Suprapubic skin (tissue), 4 donors: ENCODE data around the gene NRDE2.

Experiments used
- POLR2A ChIP-seq, 2 donors: fragments of 450-650 bp; IDR thresholded peaks; one replicate each; pipeline ENCODE4 v1.6.1; 2017; ENCODE audit warnings: antibody characterized with exemption in 2 of 2, mild to moderate bottlenecking in 2 of 2, moderate library complexity in 2 of 2
- POLR2AphosphoS5 ChIP-seq, 3 donors: sonication (generic); formaldehyde crosslinking; IDR thresholded peaks; one replicate each; pipeline ENCODE4 v1.6.1; 2017; ENCODE audit warnings: antibody characterized with exemption in 3 of 3
- TF ChIP-seq, protein P1 (sequence below), 2 donors: fragments of 200-600 bp in 1 of 2; fragments of 450-650 bp in 1 of 2; sonication (generic) in 1 of 2; IDR thresholded peaks; one replicate each; pipeline ENCODE4 v1.5.1; 2016 to 2019; ENCODE audit warnings: antibody characterized with exemption in 2 of 2, mild to moderate bottlenecking in 1 of 2, moderate library complexity in 1 of 2

DNA sequence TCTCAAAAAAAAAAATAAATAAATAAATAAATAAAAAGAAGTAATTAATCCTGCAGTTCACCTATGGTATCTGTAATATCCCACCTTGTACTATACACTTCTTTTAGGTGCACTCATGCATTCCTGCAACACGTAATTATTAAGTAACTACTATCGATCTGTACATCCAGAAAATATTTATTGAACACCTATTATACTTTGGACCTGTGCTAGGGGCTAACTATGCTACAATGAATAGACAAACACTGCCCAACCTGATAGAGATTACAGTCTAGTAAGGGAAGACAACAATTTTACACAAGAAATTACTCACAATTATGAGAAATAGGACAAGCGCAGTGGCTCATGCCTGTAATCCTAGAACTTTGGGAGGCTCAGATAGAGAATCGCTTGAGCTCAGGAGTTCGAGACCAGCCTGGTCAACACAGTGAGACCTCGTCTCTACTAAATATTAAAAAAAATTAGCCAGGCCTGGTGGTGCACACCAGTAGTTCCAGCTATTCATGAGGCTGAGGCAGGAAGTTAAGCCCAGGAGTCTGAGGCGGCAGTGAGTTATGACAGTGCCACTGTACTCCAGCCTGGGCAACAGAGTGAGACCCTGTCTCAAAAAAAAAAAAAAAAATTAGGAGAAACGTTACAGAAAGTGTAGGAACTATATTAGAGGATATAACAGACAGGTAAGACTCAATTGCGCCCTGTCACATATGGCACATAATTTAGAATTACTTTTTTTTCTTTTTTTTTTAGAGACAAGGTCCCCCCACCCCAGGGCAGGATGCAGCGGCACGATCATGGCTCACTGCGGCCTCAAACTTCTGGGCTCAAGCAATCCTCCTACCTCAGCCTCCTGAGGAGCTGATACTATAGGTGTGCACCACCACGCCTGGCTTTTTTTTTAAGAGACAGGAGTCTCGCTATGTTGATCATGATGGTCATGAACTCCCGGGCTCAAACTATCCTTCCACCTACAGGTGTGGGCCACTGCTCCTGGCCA is 1.2 kb downstream of the NRDE2 start:
- TF ChIP-seq, protein P1, sequence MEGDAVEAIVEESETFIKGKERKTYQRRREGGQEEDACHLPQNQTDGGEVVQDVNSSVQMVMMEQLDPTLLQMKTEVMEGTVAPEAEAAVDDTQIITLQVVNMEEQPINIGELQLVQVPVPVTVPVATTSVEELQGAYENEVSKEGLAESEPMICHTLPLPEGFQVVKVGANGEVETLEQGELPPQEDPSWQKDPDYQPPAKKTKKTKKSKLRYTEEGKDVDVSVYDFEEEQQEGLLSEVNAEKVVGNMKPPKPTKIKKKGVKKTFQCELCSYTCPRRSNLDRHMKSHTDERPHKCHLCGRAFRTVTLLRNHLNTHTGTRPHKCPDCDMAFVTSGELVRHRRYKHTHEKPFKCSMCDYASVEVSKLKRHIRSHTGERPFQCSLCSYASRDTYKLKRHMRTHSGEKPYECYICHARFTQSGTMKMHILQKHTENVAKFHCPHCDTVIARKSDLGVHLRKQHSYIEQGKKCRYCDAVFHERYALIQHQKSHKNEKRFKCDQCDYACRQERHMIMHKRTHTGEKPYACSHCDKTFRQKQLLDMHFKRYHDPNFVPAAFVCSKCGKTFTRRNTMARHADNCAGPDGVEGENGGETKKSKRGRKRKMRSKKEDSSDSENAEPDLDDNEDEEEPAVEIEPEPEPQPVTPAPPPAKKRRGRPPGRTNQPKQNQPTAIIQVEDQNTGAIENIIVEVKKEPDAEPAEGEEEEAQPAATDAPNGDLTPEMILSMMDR (IDR thresholded peaks at IDR 0.05), result no peak
- TF ChIP-seq POLR2AphosphoS5 (IDR thresholded peaks at IDR 0.05), result no peak
- no peak for TF ChIP-seq POLR2A (IDR thresholded peaks at IDR 0.05)
